Stimulated activated naive CD8-positive, alpha-beta T cell treated with anti-CD3 and anti-CD28 coated beads, Interleukin-15, Interleukin-2, amounts not matched to agents 100 U/mL and 50 U/mL, for 24 hours (primary cell): ENCODE results near the gene CRYBG2.
"Not testable (repeated sequence)": the region's sequence is repeated elsewhere in the genome, so short reads cannot be mapped to it uniquely, and the experiment has no call there.

Experiments used
- ATAC-seq: fragments of 150-1000 bp; cut with Tn5 transposase; one replicate; pipeline ENCODE4 v1.10.0; 2021
- DNase-seq: peaks from one replicate; pipeline ENCODE4 v3.0.0; 2021

Gene CRYBG2

DNA sequence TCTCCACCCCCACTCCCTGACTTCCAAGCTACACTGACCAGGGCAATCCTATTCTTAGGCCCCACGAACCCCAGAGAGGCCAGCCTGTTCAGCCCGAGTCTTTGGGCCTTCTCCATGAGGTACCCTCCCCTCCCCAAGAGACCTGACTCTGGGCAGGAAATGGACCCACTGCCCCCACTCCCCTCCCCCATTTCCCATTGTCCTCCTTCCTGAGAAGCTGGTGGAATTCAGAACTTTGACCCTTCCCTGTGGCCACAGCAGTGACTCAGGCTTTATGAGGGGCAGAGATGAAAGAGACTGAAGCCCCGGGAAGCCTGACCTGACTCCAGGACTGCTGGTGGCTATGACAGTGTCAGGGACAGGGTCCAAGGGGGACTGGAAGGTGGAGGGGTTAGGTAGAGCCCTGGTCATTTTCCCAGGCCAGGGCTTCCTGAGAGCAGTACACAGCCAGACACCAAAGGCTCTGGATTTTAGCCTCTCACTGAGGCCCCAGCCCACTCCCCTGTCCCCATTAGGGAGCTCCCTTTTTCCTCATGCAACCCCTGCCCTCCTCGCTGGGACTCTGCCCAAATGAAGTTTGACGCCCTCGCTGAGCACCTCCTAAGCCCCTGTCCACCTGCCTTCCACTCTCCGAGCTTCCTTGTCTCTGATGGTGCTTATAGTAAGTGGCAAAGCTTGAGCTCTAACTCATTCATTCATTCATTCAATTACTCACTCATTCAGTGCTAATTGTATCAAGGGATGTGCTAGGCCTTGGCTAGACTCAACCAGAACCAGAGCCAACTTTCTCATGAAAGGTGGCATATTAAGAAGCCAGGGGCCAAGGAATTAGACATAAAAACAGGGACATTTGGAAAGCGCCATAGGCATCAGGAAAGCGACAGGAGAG lies 3.0 kb downstream of the CRYBG2 start:
- ATAC-seq = no peak
- no peak for DNase-seq

DNA sequence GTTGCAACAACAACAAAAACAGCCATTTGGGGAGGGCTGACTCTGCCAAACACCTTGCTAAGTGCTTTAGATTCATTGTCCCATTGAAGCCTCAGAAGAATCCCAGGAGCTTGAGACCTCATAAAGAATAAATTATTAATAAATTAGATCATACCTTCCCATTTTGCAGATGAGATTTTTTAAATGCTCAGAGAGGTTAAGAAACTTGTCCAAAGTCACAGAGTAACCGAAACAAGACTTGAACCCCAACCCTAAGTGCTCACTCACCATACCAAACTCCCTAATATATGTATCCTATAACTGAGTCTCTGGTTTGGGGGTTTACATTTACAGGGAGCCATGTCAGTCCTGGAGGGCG lies 3.6 kb downstream of the CRYBG2 start:
- no peak for ATAC-seq
- no peak for DNase-seq

DNA sequence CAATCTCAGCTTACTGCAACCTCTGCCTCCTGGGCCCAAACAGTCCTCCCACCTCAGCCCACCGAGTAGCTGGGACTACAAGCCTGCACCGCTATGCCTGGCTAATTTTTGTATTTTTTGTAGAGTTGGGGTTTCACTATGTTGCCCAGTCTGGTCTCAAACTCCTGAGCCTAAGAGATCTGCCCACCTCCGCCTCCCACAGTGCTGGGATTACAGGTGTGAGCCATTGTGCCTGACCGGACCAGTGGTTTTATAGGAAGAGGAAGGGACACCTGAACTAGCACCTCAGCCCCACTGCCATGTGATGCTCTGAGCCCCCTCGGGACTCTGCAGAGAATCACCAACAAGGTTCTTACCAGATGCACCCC lies 4.1 kb downstream of the CRYBG2 start:
- no peak for DNase-seq
- ATAC-seq = no peak

DNA sequence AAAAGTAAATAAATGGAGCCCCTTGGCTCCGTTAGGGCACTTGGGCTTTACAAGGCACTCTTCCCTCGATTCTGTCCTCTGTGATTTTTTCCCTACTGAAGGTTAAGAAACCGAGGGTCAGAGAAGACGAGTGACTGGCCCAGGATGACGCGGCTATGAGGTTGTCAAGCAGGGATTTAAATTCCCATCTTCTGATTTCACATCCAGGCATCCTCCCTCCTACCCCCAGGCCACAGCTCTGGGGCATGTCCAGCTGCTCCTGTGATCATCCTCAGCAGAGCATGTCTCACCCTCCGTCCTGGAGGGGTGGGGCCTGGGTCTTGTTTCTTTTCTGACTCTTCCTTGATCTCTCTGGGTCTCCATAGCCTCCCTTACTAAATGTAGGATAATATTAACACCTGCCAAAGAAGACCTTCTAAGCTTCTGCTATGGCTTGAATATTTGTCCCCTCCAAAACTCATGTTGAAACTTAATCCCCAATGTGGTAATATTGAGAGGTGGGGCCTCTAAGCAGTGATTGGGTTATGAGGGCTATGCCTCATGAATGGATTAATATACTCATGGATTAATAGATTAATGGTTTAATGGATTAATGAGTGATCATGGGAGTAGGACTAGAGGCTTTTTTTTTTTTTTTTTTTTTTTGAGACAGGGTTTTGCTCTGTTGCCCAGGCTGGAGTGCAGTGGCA lies 4.6 kb downstream of the CRYBG2 start:
- DNase-seq (no peak), ATAC-seq (no peak)

DNA sequence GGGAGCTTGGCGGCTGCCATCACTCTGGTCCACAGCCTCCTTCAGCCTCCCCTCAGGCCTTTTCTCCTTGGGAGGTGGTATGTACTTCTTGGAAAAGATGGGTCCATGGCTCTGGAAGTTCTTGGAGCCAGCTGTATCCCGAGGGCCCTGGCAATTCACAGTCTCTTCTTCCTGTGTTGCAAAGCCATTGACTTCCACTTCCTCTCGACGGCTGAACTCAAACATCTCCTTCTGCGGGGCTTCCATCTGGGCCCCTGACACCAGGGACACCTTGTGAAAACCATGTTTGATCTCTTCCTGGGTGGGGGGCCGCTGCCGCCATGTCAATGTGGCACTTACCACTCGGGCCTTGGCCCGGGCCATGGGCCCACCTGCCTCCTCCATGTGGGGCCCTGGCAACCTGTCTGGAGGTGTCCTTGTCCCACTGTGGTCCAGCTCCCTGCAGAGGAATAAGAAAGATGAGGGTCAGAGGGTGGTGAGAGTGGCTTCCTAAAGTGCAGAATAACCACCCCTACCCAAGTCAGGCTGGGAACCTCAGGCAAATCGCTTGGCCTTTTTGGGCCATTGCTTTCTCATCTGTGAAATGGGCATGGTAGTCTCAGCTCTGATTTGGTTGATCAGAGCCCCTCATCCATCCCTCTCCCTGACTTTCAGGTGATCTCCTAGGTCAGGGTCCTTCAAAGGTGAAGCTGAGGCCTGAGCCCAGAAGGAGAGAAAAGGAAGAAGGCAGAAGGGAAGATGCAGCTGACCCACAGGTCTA lies 7.5 kb downstream of the CRYBG2 start:
- ATAC-seq (no peak), DNase-seq (no peak)

DNA sequence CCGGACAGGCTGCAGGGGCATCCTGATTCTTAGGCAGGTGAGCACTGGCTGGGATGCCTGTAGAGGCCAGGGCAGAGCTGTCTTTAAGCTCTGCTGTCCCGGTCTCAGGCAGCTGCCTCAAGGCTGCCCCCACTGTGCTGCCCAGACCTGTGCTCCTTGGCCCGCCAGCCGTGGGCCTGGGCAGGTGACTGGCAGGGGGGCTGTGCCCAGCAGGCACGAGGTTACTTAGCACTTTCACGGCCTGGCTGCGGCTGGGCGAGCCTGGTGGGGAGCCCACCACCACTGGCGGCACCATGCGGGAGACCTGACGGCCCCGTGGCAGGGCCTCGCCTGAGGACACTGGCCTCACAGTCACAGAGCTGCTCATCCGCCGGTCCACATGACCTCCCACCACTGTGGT lies 8.2 kb downstream of the CRYBG2 start:
- no peak for DNase-seq
- no peak for ATAC-seq

DNA sequence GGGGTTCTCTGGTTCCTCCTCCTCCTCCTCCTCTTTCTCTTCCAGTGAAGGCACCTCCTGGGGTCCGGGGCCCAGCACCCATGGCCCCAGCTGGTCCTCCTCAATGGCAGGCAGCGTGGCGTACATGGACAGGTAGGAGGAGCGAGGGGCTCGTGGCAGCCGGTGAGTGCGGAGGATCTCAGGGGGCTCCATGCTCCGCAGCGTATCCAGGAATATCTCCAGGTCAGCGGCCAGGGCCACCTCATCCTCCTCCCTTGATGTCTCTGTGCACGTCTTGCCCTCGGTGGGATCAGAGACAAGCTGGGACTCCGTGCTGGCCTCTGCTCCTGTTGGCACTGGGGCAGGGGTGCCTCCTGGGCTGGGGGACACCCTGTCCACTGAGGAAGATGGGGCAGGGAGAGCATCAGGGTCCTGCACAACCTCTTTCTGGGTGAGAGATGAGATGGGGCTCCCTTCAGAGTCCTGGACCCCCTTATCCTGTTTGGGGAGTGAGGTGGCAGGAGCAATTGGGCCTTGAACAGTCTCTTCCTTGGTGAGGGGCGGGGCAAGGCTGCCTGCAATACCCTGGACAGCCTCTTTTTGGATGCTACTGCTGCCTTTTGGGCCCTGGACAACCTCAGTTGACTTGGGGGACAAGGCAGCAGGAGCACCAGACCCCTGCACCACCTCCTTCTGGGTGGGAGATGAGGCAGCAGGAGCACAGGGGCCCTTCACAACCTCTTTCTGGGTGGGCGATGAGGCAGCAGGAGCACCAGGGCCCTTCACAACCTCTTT lies 9.6 kb downstream of the CRYBG2 start:
- ATAC-seq = no peak
- DNase-seq = no peak

DNA sequence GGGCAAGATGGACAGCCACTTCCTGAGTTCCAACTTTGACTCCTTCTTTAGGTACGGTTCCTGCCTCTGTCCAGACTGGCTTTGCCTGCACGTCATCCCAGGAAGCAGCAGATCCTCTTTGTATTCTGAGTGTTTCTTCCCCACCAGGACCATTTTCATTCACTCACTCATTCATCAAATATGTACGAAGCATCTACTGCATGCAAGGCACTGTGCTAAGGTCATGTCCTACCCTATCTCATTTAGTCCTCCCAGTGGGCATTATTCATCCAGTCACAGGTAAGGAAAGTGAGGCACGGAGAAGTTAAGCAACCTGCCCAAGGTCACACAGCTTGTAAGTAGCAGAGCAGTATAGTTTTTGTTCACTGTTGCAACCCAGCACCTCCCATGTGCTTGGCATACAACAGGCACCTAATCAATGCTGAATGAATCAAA lies 13.9 kb downstream of the CRYBG2 start:
- no peak for DNase-seq
- ATAC-seq = no peak

DNA sequence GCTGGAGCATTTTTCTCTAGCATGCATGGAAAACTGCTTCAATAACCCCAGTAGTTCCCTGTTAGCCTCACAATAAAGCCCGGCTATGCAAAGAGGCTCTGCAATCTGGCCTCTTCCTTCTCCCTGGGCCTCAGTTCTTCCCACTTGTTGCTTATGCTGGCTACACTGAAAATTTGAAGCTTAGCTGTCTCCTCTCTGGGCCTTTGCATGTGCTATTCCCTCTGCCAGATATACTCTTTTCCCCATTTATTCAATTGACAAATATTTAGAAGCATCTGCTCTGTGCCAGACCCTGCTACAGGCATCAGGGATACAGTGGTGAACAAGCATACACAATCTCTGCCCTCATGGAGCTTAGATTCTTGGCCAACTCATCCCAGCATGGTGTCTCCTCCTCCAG lies 15.3 kb downstream of the CRYBG2 start:
- DNase-seq = no peak
- ATAC-seq = no peak

DNA sequence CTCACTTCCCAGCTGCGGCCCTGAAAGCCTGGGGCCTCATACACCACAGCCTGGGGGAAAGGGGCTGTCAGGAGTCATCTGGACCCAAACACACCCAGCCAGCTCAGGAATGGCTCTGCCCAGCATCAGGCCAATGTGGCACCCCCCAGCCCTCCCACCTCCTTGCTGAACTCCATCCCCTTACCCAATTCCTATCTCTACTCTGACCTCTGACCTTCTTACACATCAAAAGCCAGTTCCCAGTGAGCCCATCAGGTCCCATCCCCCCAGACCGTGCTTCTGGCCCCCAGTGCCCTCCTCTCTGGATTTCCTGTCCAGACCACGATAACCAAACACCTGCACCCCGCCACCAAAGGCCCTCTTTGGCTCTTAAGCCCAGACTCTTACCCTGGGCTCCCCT lies 16.3 kb downstream of the CRYBG2 start:
- no peak for DNase-seq
- ATAC-seq = no peak

DNA sequence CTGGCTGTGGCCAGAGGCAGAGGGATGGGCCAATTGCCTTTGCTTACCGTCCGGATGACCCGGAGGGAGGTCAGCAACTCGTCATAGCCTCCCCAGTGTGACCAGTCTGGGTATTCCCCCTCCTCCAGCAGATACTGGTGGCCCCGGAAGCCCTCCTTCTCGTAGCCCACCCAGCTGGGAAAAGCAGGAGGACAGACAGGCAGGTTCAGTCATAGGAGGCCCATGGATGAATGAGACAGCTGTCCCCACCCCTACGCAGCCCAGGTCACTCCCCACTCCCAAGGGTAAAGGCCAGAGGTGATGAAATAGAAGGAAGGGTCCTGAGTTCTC lies 16.8 kb downstream of the CRYBG2 start:
- ATAC-seq (no peak), DNase-seq (no peak)

DNA sequence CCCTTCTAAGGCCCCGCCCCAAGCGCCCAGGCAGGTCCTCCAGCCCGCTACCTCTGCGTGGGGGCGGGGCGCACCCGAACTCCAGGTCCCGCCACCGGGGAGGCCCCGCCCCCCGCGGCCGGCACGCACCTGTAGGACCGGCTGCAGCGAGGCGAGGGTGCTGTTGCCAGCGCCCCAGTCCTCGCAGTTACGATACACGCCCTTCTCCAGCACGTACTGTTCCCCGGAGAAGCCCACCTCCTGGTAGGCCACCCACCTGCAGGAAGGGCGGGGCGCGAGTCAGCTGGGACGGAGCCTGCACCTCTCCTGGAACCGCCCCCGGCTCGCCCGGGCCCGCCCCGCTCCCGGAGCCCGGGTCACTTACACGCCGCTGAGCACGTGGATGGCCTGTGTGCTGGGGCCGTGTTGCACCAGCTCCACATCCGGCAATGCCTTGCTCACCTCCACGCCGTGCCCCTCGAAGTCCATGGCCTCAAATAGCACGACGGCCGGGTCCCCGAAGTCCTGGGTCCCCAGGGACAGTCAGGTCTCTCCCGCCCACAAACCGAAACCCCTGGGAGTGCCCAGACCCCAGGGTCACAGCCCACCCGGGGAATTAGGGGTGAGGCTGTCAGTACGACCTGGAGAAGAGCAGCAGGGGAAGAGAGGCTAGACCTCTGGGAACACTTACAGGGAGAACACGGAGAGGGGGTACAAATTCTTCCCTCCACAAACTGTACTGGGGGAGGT lies 17.3 kb downstream of the CRYBG2 start:
- DNase-seq (peak; percentile 88), ATAC-seq (peak; percentile 83)

DNA sequence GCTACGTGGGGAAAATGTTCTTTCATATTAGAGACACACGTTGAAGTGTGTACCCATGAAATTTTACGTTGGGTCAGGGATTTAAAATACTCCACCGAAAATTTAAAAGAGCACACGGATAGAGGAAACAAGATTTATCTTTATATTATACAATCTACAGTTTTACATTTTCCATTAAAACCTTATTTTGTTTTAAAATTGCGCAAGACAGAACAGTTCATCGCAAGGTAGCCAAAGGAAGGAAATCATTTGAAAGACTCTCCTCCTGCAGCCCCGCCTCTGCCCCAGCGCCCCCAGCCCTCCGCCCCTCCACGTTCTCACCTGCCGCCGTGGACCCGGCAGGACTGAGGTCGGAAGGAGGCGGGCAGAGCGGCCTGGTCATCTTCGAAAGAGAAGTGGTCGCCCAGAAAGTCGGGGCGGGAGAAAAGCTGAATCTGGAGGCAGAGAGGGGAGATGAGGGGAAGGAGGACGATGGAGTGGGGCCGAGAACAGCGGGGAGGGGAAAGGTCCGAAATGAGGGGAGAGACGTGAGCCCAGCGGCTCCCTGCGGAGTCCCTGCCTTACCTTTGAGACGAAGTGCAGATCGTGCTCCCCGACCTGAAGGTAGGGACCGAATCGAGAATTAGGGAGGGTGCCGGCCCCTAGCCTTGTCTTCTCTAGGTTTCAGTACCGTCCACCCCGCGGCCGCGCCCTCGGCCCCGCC lies 18.0 kb downstream of the CRYBG2 start:
- ATAC-seq (no peak), DNase-seq (no peak)

DNA sequence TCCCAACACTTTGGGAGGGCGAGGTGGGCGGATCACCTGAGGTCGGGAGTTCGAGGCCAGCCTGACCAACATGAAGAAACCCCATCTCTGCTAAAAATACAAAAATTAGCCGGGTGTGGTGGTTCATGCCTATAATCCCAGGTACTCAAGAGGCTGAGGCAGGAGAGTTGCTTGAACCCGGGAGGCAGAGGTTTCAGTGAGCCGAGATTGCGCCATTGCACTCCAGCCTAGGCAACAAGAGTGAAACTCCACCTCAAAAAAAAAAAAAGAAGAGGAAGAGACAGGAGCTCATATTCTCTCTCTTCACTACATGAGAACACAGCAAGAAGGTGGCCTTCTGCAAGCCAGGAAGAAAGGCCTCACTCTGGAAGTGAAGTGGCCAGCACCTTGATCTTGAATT lies 20.6 kb downstream of the CRYBG2 start:
- DNase-seq, ATAC-seq: not testable (repeated sequence)

DNA sequence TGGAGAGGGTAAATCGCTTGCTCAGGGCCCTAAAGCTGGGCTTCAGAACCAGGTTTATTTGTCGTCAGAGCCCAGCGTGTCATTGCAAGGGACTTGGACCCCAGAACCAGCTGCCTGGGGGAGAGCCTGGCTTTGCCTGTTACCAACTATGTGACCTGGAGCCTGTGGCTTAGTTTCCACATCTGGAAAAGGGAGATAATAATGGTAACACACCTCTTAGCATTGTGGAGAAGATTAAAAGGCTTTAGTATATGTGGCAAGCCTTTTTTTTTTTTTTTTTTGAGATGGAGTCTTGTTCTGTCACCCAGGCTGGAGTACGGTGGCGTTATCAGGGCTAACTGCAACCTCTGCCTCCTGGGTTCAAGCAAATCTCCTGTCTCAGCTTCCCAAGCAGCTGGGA lies 23.7 kb downstream of the CRYBG2 start:
- ATAC-seq = no peak

DNA sequence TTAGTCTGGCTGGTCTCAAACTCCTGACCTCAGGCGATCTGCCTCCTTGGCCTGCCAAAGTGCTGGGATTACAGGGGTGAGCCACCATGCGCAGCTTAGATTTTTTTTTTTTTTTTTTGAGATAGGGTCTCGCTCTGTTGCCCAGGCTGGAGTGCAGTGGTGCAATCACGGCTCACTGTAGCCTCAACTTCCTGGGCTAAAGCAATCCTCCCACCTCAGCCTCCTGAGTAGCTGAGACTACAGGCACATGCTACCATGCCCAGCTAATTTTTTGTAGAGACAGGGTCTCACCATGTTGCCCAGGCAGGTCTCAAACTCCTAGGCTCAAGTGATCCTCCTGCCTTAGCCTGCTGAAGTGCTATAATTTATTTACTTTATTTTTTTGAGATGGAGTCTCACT lies 24.6 kb downstream of the CRYBG2 start:
- not testable (repeated sequence) for ATAC-seq, DNase-seq

More for the DNA sequence above, 23.7 kb downstream of the CRYBG2 start:
- no peak for DNase-seq

DNA sequence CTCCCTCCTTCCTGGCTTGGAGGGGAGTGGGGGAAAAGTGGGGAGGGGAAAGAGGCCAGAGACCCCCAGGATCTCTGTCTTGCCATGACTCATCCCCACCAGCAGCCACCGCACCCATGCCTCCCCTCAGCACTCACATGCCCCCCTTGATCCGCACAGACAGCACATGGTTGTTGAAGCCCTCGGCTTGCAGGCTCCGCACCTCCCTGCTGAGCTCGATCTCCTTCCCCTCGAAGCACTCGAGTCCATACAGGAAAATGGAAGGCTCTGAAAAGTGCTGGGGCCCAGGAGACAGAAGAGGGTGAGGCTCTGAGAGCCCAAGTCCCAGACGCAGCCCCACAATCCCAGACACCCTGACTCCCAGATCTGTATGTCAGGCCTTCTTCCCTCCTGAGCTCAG lies 25.3 kb downstream of the CRYBG2 start:
- ATAC-seq = no peak
- DNase-seq = no peak

DNA sequence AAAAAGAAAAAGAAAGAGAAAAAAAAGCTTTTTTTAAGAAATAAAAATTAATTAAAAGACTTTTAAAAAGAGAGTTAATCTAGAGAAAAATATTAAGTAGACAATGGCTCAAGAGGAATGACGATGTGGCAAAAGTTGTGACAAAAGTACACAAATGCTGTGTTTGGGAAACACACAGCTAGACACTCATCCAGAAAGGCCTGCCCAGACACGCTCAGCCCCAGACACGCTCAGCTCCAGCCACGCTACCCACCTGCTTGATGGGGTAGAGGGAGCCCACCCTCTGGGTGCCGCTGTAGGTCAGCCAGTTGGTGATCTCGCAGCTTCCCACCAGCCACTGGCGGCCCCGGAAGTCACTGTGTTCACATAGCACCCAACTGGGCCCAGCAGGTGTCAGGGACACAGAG lies 26.0 kb downstream of the CRYBG2 start:
- ATAC-seq (no peak), DNase-seq (no peak)

DNA sequence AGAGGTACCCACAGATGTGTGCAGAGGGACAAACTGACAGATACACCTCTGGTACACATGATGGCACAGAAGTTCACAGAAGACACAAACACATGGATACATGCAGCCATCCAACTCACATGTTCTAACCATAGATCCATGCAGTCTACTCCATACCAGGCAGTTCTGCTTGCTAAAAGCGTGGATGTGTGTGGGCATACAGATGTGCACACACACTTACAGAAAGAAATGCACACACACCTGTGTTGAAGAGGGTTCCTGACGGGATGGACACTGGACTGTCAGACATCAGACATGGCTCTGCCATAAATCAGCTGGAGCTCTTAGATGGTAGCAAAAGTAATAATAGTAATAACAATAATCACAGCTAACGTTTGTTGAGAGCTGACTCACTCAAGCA lies 29.4 kb downstream of the CRYBG2 start:
- DNase-seq = no peak
- ATAC-seq = no peak

DNA sequence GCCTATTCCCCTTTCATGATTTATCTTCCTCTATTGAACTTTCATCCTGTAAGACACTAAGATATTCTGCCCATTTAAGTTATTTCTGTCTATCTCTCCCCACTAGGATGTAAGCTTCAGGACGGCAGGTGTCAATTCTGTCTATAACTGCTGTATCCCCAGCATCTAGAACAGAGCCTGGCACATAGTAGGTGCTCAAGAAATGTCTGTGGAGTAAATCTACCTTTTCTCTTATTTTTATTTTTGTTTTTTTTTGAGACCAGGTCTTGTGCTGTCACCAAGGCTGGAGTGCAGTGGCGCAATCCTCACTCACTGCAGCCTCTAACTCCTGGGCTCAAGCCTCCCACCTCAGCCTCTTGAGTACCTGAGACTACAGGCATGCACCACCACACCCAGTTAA lies 30.5 kb downstream of the CRYBG2 start:
- no peak for ATAC-seq

DNA sequence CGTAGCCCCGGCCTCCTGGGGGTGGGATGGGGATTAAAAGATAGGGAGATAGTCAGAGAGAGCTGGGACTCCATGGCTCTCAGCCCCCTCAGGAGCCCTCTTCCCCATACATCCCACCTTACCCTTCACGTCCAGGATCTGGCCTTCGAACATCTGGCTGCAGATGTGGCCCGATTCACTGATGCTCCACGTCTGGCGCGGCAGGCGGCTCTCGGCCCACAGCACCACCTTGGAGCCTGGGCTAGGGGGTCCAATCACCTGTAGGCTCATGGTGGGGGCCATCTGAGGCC lies 31.9 kb downstream of the CRYBG2 start:
- DNase-seq (no peak), ATAC-seq (no peak)

More for the DNA sequence above, 30.5 kb downstream of the CRYBG2 start:
- DNase-seq = no peak
